Measurements from ENCODE around the gene VTA1.
A peak's percentile ranks its signal among the peaks of the same experiment; 100 is the strongest.
"Not testable (repeated sequence)": the region's sequence is repeated elsewhere in the genome, so short reads cannot be mapped to it uniquely, and the experiment has no call there.

VTA1 gene

DNA sequence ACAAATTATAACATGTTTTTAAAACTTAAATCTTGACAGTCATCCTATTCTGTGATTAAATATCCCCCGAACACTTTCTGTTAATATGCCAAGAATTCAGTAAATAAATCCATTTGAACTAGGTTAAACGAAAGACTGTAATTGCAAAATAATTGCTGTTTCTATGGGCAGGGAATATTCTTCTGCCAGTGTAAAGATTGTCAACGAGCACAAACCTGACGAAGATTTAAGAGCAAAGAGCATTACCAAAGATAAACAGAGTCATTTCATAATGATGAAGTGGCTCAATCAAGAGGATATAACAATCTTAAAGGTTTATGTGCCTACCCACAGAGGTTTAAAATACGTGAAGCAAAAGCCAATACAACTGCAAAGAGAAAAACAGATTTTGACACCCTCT is 78.5 kb downstream of the VTA1 start:
- no peak for DNase-seq (ENCODE audit: low spot score)

DNA sequence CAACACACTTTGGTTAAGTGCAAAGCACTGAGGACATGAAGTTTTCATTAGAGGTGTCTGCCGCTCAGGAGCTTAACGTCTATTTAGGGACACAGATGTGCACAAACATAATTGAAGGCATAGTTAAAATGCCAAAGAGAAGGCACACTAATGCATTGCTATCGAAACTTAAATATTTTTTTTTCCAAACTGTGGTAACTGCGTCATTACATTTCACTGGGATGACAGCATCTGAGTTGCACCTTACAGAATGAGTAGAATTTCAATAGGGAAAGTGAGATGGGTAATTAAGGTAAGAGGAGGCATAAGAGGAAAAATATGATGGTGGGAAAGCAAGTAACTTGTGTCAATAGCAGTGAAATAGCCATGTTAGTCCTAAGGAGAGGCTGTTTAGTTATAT is 79.7 kb downstream of the VTA1 start:
- no peak for DNase-seq (ENCODE audit: low spot score)

DNA sequence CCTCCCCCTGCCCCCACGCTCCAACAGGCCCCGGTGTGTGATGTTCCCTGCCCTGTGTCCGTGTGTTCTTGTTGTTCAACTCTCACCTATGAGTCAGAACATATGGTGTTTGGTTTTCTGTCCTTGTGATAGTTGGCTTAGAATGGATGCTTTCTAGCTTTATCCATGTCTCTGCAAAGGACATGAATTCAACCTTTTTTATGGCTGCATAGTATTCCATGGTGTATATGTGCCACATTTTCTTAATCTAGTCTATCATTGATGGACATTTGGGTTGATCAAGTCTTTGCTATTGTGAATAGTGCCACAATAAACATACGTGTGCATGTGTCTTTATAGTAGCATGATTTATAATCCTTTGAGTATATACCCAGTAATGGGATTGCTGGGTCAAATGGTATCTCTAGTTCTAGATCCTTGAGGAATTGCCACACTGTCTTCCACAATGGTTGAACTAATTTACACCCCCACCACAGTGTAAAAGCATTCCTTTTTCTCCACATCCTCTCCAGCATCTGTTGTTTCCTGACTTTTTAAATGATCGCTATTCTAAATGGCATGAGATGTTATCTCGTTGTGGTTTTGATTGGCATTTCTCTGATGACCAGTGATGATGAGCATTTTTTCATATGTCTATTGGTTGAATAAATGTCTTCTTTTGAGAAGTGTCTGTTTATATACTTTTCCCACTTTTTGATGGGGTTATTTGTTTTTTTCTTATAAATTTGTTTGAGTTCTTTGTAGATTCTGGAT is 82.6 kb downstream of the VTA1 start:
- DNase-seq (ENCODE audit: low spot score), result not testable (repeated sequence)

DNA sequence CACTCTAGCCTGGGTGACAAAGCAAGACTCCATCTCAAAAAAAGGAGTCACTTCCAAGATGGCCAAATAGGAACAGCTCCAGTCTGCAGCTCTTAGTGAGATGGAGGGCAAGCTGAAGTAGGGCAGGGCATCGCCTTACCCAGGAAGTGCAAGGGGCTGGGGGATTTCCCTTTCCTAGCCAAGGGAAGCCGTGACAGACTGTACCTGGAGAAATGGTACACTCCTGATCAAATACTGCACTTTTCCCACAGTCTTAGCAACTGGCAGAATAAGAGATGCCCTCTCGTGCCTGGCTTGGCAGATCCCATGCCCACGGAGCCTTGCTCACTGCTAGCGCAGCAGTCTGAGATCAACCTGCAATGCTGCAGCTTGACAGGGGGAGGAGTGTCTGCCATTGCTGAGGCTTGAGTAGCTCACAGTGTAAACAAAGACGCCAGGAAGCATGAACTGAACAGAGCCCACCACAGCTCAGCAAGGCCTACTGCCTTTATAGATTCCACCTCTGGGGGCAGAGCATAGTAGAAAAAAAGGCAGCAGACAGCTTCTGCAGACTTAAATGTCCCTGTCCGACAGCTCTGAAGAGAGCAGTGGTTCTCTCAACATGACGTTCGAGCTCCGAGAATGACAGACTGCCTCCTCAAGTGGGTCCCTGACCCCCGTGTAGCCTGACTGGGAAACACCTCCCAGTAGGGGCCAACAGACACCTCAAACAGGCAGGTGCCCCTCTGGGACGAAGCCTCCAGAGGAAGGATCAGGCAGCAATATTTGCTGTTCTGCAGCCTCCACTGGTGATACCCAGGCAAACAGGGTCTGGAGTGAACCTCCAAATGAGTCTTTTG is 85.4 kb downstream of the VTA1 start:
- DNase-seq (ENCODE audit: low spot score), result not testable (repeated sequence)

DNA sequence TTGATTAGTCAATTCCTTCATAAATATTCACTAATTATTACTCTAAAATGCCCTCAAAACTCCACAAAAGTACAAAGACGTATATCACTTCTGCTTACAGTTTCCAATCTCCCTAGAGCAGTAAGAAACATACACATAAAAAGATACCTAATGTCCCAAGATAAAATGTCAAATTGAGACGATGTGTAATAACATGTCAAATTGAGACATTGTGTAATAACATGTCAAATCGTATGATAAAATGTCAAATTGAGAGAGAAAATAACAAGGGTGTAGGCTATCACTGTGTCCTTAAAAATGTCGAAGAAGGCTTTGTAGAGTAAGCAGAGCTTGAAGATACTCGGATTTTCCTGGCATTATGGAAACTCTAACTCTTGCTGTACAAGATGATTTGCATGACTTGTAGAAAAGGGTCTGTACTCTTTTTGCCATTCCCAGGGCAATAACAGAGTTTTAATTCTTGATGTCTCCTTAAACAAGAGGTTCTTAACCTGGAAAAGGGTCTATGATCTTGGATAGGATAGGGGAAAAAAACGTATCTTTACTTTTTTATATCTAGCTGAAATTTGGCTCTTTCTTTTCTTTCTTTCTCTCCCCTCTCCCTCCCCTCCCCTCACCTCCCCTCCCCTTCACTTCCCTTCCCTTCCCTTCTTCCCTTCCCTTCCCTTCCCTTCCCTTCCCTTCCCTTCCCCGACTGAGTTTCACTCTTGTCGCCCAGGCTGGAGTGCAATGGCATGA is 87.1 kb downstream of the VTA1 start:
- DNase-seq (ENCODE audit: low spot score), result no peak

DNA sequence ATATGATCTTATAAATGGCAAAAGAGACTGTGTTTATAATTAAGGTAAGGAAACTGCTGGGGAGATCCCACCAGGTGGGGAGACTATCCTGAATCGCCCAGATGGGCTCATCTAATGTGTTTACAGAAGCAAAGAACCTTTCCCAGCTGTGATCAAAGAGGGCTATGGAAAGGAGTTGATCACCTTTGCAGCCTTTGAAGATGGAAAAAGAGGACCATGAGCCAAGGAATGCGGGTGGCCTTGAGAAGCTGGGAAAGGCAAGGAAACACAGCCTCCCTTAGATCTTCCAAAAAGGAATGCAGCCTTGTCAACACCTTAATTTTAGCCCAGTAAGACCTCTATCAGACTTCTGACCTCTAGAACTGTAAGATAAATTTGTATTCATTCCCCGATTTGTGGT is 88.2 kb downstream of the VTA1 start:
- DNase-seq (ENCODE audit: low spot score), result no peak

DNA sequence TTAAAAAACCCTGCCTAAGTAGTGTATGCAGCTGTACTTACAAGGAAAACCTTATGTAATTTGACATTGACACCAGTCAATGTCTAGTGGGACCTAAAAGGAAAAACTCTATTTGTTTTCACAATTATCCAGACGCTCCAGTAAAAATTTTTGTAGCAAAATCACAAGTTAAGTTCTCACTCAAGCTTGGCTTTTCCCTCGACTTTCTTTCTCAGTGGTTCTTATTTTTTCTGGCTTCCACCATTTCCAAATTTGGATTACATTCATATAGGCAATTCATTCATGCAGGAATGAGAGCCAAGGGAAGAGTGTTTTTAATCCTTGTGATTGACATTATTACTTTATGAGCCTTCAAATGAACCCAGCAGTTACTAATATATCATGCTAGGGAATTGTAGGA is 88.7 kb downstream of the VTA1 start:
- DNase-seq (ENCODE audit: low spot score), result no peak

DNA sequence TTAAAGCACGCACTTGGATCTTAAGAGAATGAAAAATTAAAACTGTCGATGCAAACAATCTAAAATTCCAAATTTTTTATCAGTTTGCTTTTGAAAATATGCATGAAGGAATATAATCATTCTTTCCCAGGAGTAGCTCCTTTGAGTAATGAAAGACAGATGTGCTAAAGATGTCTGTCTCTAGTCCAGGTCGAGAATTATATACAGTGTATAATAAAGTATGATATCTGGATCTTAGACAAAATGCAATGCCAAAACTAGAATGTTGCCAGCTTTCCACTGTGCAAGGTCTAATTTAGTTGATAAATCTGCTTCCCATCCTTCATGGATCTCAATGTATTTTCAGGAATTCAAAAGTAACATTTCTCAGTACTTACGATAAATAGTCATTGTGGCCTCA is 89.6 kb downstream of the VTA1 start:
- DNase-seq (ENCODE audit: low spot score), result no peak

DNA sequence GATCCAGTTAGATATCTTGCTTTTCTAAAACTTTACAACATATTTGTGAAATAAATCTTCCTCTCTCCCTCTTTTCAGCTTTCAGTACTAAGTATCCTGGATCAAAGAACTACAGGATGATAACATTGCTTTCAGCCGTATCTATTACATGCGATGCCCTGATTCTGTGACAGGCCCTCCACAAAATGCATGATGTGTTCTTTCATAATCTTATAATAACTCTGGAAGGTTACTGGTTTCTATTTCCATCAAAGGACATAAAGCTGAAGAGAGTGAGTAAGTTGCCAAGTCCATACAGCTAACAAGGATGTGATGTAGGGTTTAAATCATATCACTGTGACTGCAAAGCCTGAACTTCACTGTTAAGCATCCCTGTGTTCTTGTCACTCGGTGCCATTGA is 91.8 kb downstream of the VTA1 start:
- DNase-seq (ENCODE audit: low spot score), result no peak

DNA sequence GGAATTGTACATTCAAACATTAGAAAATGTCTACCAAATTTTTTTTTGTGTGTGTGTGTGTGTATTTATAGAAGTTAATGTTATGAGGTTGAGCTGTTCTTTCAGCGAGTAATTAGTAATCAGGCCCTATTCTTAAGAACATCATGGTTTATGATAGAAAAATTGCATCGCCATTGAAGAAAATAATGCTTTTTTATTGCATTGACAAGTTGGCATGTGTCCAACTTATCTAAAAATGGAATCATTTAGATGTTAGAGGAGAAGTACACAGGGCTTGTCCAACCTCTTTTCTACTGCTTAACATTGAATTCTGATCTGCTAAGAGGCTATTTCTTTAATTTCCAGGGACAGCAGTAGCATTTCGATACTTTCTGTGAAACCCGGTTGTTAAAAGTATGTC is 93.1 kb downstream of the VTA1 start:
- no peak for DNase-seq (ENCODE audit: low spot score)

DNA sequence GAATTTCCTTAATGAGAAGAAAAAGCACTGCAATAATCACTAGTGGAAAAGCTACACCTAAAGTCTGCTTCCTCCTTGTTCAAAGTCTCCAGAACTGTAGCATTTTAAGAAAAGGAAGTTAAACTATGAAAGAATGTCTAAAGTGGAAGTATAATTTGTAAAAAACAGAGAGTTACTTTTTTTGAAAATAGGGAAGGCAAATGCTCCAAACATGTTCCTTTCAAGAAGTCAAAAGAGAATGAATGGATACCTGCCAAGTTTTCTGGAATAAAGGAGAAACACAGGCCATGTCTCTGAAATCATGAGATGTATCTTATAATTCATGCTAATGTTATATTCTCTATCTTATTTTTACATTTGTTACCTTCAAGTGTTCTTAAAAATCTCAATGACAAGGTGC is 94.0 kb downstream of the VTA1 start:
- DNase-seq (ENCODE audit: low spot score), result no peak

DNA sequence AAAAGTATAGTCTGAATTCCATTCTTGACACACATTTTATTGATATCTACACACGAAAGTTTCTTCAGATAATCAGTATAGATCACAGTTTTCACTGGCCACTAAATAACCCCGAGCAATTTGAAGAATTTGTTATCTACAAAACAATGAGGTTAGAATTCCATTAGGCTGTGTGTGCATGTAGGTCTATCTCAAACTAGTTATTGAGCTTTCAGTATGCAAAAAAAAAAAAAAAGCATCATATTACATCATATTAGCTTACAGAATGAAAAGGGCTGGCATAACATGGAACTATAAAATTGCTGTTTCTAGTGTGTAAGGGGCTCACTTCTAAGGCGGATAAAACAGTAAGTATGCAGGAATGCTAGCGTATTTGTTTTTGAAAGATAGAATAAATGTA is 95.2 kb downstream of the VTA1 start:
- no peak for DNase-seq (ENCODE audit: low spot score)

DNA sequence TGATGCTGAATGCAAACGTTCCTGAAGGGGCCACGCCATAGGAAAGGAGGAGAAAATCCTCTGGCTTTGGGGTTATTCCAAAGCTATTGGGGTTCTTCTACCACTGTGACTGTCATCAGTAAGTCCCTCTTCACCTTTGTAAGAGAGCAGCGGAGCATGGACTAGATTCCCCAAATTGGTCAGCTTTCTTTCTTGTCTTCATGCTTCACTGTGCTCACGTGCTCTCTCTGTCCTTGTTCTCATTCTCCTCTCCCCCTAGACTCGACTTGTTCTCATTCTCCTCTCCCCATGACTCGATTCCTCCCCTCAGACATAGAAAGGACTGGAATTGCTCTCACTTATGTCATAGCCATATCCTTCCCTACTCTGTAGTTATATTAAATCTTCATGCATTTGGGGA is 99.9 kb downstream of the VTA1 start:
- no peak for DNase-seq (ENCODE audit: low spot score)

DNA sequence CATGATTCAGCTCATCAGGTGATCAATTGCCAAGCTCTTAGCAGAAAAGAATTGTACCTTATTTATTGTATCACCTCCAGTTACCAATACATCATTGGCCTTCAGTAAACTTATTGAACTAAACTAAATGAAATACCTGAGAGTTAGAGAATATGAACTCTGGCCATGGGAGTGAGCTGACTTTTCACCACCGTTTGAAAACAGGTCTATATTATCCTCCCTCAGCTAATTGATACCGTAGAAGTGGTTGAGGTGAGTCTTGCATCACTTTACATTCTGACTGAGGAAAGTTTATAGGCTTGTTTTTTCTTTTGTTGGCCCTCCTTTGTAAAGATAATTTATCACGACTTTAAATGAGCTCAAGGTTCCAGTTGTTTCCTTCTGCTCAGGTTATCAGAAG is 102.2 kb downstream of the VTA1 start:
- no peak for DNase-seq (ENCODE audit: low spot score)

DNA sequence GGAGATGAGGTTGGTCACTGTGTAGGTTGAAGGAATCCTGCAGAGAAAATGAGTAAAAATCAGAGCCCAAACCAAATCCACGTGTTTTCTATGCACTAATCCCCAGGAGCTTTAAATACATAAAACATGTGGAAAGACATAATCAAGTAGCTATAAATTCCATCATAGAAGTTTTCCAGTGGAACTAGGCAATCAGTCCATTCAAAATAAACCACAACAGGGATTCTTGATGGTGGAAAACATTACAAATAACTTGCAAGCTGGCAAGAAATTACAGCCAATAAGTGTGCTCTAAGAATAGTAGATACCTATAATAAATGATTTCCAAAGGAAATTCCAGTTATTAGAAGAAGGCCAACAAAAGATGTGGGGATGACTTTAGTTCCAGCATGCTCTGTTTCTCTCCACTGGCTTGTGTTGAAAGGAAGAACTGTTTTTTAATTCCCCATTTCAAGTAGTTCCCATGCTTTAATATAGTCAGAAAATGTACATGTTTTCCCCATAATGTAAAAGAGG is 104.9 kb downstream of the VTA1 start:
- no peak for DNase-seq (ENCODE audit: low spot score)

DNA sequence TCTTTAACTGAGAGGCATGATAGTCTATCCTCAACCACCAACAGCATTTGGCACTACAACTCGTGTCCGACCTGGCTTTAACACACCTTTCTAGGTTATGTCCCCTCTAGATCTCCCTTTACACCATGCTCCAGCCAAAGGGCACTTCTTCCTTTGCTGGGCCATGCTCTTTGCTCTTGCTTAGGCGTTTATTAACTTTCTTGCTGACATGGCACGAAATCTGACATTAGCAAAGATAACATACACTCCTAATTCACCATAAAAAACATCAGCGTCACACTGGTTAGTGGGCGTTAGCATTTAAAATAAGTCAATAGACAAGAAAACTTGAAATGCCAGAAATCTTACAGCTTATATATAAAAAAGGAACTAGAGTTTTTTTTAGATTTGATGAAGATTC is 107.5 kb downstream of the VTA1 start:
- DNase-seq (ENCODE audit: low spot score), result no peak

DNA sequence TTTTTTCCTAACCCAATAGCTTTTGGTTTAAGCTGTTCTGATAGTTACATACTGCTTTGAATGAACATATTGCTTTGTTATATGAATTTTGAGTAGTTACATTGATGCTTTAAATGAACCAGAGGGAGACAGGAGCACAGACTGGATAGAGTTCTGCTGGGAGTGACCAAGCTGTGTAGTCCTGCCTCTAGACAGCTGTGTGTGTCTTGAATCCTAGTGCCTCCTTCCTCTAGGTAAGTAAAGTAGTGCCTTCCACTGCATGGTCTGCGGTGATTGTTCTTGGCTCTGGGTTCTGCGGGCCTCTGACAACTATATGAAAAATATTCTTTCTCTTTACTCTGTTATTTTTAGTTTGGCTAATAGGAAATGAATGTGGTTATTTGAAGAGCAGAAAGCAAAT is 108.7 kb downstream of the VTA1 start:
- DNase-seq (ENCODE audit: low spot score), result no peak

DNA sequence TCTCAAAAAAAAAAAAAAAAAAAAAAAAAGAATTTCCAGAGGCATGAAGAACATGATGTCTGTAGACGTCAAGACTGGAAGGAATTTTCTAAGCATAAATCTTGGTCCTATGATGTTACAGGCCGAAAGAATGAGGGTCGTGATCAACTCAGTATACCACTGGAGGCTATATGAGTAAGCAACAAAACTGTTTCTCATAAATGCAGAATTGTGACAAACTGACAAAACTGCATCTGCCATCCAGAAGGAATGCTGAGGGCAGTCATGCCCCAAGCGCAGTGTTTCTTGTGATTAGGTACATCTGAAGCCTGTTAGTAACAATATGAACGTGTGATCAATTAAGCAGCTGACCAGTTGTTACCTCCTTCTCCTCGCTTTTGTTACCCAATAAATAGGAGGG is 111.2 kb downstream of the VTA1 start:
- no peak for DNase-seq (ENCODE audit: low spot score)

DNA sequence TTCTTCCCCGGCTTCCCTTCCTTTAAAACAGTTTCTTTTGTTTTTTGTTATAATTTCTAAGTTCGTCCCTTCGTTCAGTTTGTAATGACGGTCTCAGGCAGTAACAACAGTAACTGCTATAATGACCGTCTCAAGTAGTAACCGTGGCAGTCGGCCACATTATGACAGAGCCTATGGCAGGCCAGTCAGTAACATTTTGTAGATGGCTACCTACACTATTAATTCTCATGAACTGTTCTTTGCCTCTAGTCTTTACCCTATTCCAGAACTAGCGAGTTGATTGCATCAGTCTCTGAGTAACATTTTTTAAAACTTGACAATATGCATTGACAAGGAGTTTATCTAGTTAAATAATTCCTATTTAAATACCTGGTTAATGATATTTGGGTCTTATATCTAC is 111.7 kb downstream of the VTA1 start:
- DNase-seq (ENCODE audit: low spot score), result no peak

DNA sequence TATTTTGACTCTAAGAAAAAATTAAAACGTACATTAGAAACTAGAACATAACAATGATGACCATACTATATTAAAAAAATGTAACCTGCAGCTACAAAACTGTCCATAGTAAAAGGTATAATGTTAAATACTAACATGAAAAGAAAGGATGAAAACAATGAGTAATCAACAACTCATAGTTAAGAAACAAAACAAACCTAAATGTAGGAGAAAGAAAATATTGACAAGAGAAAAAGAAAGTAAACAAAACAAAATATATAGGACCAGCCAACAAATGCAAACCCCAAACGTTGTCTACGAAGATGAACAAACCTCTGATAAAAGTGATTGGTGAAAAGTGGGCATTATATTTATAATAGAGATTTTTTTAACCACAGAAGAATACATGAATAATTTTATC is 113.7 kb downstream of the VTA1 start:
- no peak for DNase-seq (ENCODE audit: low spot score)

DNA sequence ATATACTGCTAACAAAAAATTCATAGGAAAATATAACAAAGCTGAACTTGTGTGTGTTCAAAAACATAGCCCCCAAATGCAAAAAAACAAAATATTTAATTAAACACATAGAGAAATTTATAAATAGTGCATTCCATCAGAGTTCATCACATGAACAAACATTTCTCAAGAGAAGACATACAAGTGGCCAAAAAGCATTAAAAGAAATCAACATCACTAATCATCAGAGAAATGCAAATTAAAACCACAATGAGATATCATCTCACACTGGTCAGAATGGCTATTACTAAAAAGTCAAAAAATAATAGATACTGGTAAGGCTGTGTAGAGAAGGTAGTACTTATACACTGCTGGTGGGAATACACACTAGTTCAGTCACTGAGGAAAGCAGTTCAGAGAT is 115.2 kb downstream of the VTA1 start:
- no peak for DNase-seq (ENCODE audit: low spot score)

DNA sequence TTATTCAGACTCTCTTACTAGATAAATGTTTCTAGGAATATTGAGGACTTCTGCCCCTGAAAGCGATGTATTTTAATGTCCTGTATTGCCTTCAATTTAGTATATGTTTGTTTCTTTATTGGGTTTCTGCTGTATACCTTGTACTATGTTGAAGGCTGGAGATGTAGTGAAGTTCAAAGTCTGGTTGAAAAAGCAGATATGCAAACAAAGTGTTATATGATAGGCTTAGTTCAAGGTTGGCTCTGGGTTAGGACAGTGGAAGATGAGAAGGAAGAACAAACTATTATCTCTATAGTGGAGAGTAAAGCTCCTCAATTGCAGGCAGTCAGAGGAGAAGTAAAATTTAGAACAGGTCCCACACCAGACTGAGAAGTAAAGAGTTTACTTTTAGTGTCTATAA is 118.4 kb downstream of the VTA1 start:
- peak; percentile 20 for DNase-seq (ENCODE audit: low spot score)

DNA sequence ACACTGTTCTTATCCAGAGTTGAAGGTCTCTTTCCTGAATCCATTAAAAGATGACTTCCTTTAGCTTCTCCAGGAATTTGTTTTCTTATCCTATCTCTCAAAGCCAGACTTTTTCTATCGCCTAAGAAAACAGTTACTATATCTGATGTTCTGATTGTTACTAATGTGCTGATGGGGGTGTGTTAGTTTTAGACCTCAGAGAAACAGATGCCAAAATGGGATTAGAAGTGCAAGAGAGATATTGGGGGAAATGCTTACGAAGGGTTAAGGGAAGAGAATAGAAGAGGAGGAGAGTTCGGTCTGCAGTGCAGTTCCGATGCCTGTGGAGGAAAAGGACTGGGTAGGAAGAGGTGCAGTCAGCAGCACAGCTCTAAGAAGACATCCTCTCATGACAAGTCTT is 119.0 kb downstream of the VTA1 start:
- no peak for DNase-seq (ENCODE audit: low spot score)
